Karpas-422 (cell line): Measurements from ENCODE around the gene TMC3. TPM values are rescaled to one million over a fixed set of nuclear protein-coding genes. Genes with fewer than 3 reads are reported as not detected.

ENCODE experiments used
- DNase-seq: peaks from one replicate; pipeline ENCODE4 v3.0.0-alpha.2; 2015
- H2AFZ ChIP-seq: fragments of 200-600 bp; sonication (generic); 2 replicates; pipeline ENCODE4 v1.6.1; 2014; ENCODE audit warnings: antibody characterized with exemption, low read length, mixed read lengths
- H3K27ac ChIP-seq: fragments of 200-600 bp; sonication (generic); 2 replicates; pipeline ENCODE4 v1.5.1; 2014; ENCODE audit warnings: mild to moderate bottlenecking, low read length, moderate library complexity
- H3K27me3 ChIP-seq: fragments of 200-600 bp; sonication (generic); 2 replicates; pipeline ENCODE4 v1.6.1; 2014; ENCODE audit warnings: low read length, mixed read lengths
- H3K36me3 ChIP-seq: fragments of 200-600 bp; sonication (generic); 2 replicates; pipeline ENCODE4 v1.6.1; 2014; ENCODE audit warnings: low read length, mixed read lengths; ENCODE audit not compliant: insufficient read depth
- H3K4me1 ChIP-seq: fragments of 200-600 bp; sonication (generic); 2 replicates; pipeline ENCODE4 v1.6.1; 2014; ENCODE audit warnings: mild to moderate bottlenecking, low read length, mixed read lengths
- H3K4me2 ChIP-seq: fragments of 200-600 bp; sonication (generic); 2 replicates; pipeline ENCODE4 v1.6.1; 2014; ENCODE audit warnings: low read length, low read depth, mild to moderate bottlenecking; ENCODE audit not compliant: poor library complexity, severe bottlenecking
- H3K4me3 ChIP-seq: fragments of 200-600 bp; sonication (generic); 2 replicates; pipeline ENCODE4 v1.5.1; 2014; ENCODE audit warnings: mild to moderate bottlenecking, antibody characterized with exemption, low read length, mixed read lengths
- H3K79me2 ChIP-seq: fragments of 200-600 bp; sonication (generic); 2 replicates; pipeline ENCODE4 v1.6.1; 2014; ENCODE audit warnings: mild to moderate bottlenecking, low read length, mixed read lengths
- H3K9ac ChIP-seq: fragments of 200-600 bp; sonication (generic); 2 replicates; pipeline ENCODE4 v1.6.0; 2014; ENCODE audit warnings: low read length
- H3K9me2 ChIP-seq: fragments of 200-600 bp; sonication (generic), shearing (Covaris generic); replicated peaks from 2 replicates; pipeline ENCODE4 v1.6.0; 2014; ENCODE audit warnings: mild to moderate bottlenecking, low read length, moderate library complexity; ENCODE audit not compliant: insufficient read depth
- H3K9me3 ChIP-seq: fragments of 300-700, 200-600 bp; sonication (generic); 2 replicates; pipeline ENCODE4 v1.6.1; 2014; ENCODE audit warnings: low read length, mixed read lengths
- H4K20me1 ChIP-seq: fragments of 200-600 bp; sonication (generic); 2 replicates; pipeline ENCODE4 v1.6.1; 2014; ENCODE audit warnings: mild to moderate bottlenecking, antibody characterized with exemption, low read length, low read depth; ENCODE audit not compliant: insufficient read depth
- total RNA-seq: library from RNA; depleted of rRNA; stranded (reverse); fragments of >200 nt; shearing (Covaris generic); gene quantifications from 2 replicates; pipeline ENCODE4 v1.2.3, GENCODE V29; 2014; ENCODE audit warnings: low replicate concordance

TMC3 gene
- total RNA-seq, 1 experiment from 2014 or later, result not detected

GRCh38 chr15:81288040-81288439 lies 86.0 kb downstream of the TMC3 start:
- no peaks in the 10 kb centered on the region for H3K9me3 ChIP-seq
- DNase-seq, result no peak
- no peaks in the 10 kb centered on the region for H3K27me3 ChIP-seq
- H3K27ac ChIP-seq, result no peak overlapping the region
- no peaks in the 10 kb centered on the region for H4K20me1 ChIP-seq
- no peak overlapping the region for H3K4me2 ChIP-seq
- no peaks in the 10 kb centered on the region for H3K9me2 ChIP-seq
- H3K36me3 ChIP-seq, result no peaks in the 10 kb centered on the region
- no peak overlapping the region for H3K9ac ChIP-seq
- H3K79me2 ChIP-seq, result no peaks in the 10 kb centered on the region
- no peak overlapping the region for H3K4me3 ChIP-seq
- H2AFZ ChIP-seq, result no peak overlapping the region
- H3K4me1 ChIP-seq, result peaks cover 13% of the 10 kb centered on the region

- H4K20me1 ChIP-seq, result no peaks in the 10 kb centered on the region
- DNase-seq, result no peak
- no peaks in the 10 kb centered on the region for H3K36me3 ChIP-seq
- H3K27ac ChIP-seq, result no peak overlapping the region
- no peaks in the 10 kb centered on the region for H3K27me3 ChIP-seq
- no peaks in the 10 kb centered on the region for H3K9me3 ChIP-seq
- H3K4me1 ChIP-seq, result no peaks in the 10 kb centered on the region; the same call in 1 of the 2 replicates
- no peaks in the 10 kb centered on the region for H3K9me2 ChIP-seq
- H3K9ac ChIP-seq, result no peak overlapping the region
- H2AFZ ChIP-seq, result no peak overlapping the region
- no peak overlapping the region for H3K4me3 ChIP-seq
- H3K4me2 ChIP-seq, result no peak overlapping the region
- no peaks in the 10 kb centered on the region for H3K79me2 ChIP-seq
Measured at GRCh38 chr15:81286621-81287121, 87.3 kb downstream of the TMC3 start.

- no peaks in the 10 kb centered on the region for H3K36me3 ChIP-seq
- H3K4me1 ChIP-seq, result no peaks in the 10 kb centered on the region
- no peak overlapping the region for H2AFZ ChIP-seq
- no peak overlapping the region for H3K4me3 ChIP-seq
- no peak overlapping the region for H3K4me2 ChIP-seq
- H3K79me2 ChIP-seq, result no peaks in the 10 kb centered on the region
- H3K27me3 ChIP-seq, result no peaks in the 10 kb centered on the region
- no peaks in the 10 kb centered on the region for H3K9me3 ChIP-seq
- no peak overlapping the region for H3K9ac ChIP-seq
- no peaks in the 10 kb centered on the region for H3K9me2 ChIP-seq
- no peak overlapping the region for H3K27ac ChIP-seq
- DNase-seq, result no peak
- H4K20me1 ChIP-seq, result no peaks in the 10 kb centered on the region
Measured at GRCh38 chr15:81285461-81285860, 88.6 kb downstream of the TMC3 start.

- Histone ChIP-seq H3K36me3 (no peaks in the 10 kb centered on the region), H3K4me2 (no peak overlapping the region), H3K27ac (no peak overlapping the region), H3K9me2 (no peaks in the 10 kb centered on the region), H3K27me3 (no peaks in the 10 kb centered on the region), H3K79me2 (no peaks in the 10 kb centered on the region), H4K20me1 (no peaks in the 10 kb centered on the region), H3K9ac (no peak overlapping the region), H3K4me1 (no peaks in the 10 kb centered on the region), H2AFZ (no peak overlapping the region), H3K4me3 (no peak overlapping the region), H3K9me3 (no peaks in the 10 kb centered on the region)
- no peak for DNase-seq
Measured at GRCh38 chr15:81284256-81285031, 89.6 kb downstream of the TMC3 start.

GRCh38 chr15:81282911-81283310 lies 91.1 kb downstream of the TMC3 start:
- no peak overlapping the region for H3K4me3 ChIP-seq
- no peaks in the 10 kb centered on the region for H3K9me3 ChIP-seq
- no peaks in the 10 kb centered on the region for H3K79me2 ChIP-seq
- no peaks in the 10 kb centered on the region for H3K9me2 ChIP-seq
- no peak overlapping the region for H3K9ac ChIP-seq
- no peak overlapping the region for H2AFZ ChIP-seq
- no peaks in the 10 kb centered on the region for H3K27me3 ChIP-seq
- H3K4me2 ChIP-seq, result no peak overlapping the region
- H3K4me1 ChIP-seq, result no peaks in the 10 kb centered on the region
- H3K36me3 ChIP-seq, result no peaks in the 10 kb centered on the region
- H3K27ac ChIP-seq, result no peak overlapping the region
- no peak for DNase-seq
- no peaks in the 10 kb centered on the region for H4K20me1 ChIP-seq

GRCh38 chr15:81282606-81282895 lies 91.5 kb downstream of the TMC3 start:
- Histone ChIP-seq H3K4me3 (no peak overlapping the region), H3K79me2 (no peaks in the 10 kb centered on the region), H4K20me1 (no peaks in the 10 kb centered on the region), H2AFZ (no peak overlapping the region), H3K4me2 (no peak overlapping the region), H3K27me3 (no peaks in the 10 kb centered on the region), H3K9ac (no peak overlapping the region), H3K36me3 (no peaks in the 10 kb centered on the region), H3K9me2 (no peaks in the 10 kb centered on the region), H3K27ac (no peak overlapping the region), H3K9me3 (no peaks in the 10 kb centered on the region), H3K4me1 (no peaks in the 10 kb centered on the region)
- no peak for DNase-seq

- no peaks in the 10 kb centered on the region for H3K4me1 ChIP-seq
- no peaks in the 10 kb centered on the region for H3K36me3 ChIP-seq
- H3K9ac ChIP-seq, result no peak overlapping the region
- peaks cover 2% of the 10 kb centered on the region; the same call in 1 of the 2 replicates for H3K9me3 ChIP-seq
- no peaks in the 10 kb centered on the region for H4K20me1 ChIP-seq
- no peaks in the 10 kb centered on the region; the same call in 1 of the 2 replicates for H3K27me3 ChIP-seq
- H3K79me2 ChIP-seq, result no peaks in the 10 kb centered on the region
- no peaks in the 10 kb centered on the region for H3K9me2 ChIP-seq
- no peak overlapping the region for H3K4me2 ChIP-seq
- H3K27ac ChIP-seq, result no peak overlapping the region
- no peak overlapping the region for H3K4me3 ChIP-seq
- H2AFZ ChIP-seq, result no peak overlapping the region
- no peak for DNase-seq
Measured at GRCh38 chr15:81281766-81282605, 92.0 kb downstream of the TMC3 start.

- Histone ChIP-seq H3K36me3 (no peaks in the 10 kb centered on the region), H2AFZ (no peak overlapping the region), H4K20me1 (no peaks in the 10 kb centered on the region), H3K9ac (no peak overlapping the region), H3K9me2 (no peaks in the 10 kb centered on the region), H3K27me3 (no peaks in the 10 kb centered on the region; the same call in 1 of the 2 replicates), H3K4me2 (no peak overlapping the region), H3K79me2 (no peaks in the 10 kb centered on the region), H3K4me3 (no peak overlapping the region), H3K4me1 (no peaks in the 10 kb centered on the region), H3K9me3 (peaks cover 5% of the 10 kb centered on the region; the same call in 1 of the 2 replicates), H3K27ac (no peak overlapping the region)
- DNase-seq, result no peak
Measured at GRCh38 chr15:81281456-81281735, 92.6 kb downstream of the TMC3 start.
